ENCODE data around the gene TMEFF1. TPM values are rescaled to one million over a fixed set of nuclear protein-coding genes. Genes with fewer than 3 reads are reported as not detected.
A peak's percentile ranks its signal among the peaks of the same experiment; 100 is the strongest.

TMEFF1 gene
- total and polyA plus RNA-seq, 2 experiments from 2014 or later = 0.34 to 0.43 TPM

DNA sequence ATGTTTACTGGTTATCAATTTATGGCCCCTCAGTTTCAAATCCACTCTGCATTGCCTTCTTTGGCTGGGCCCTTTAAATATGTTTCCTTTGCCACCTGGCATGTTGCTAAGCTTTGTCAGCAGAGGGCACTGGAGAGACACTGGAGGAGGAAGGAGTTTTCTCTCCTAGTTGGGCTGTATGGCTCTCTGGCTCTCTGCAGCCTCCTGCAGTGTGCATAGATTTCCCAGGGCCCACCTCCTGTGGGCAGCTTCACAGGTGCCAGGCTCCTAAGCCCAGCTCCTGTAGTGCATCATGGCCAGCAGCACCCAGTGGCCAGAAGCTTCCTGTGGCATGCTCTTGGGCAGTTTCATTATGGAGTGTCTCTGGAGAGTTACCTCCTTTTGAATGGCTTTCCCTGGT is 128.3 kb downstream of the TMEFF1 start:
- no peak overlapping the region for H3K27ac ChIP-seq
- H3K4me3 ChIP-seq = no peak overlapping the region
- no peaks in the 10 kb centered on the region for H3K79me2 ChIP-seq (ENCODE audit: insufficient read depth)
- H3K4me2 ChIP-seq (ENCODE audit: unreplicated experiment) = no peak overlapping the region
- 0 out of 2 replicates have a peak, but pooled peaks cover 13% of the 10 kb centered on the region for H3F3A ChIP-seq (ENCODE audit: insufficient read depth)
- peak; percentile 84 for DNase-seq
- H3K9me3 ChIP-seq (ENCODE audit: low read depth) = no peaks in the 10 kb centered on the region
- H3K9me2 ChIP-seq (ENCODE audit: insufficient read depth) = no peaks in the 10 kb centered on the region
- no peaks in the 10 kb centered on the region for H3K4me1 ChIP-seq (ENCODE audit: insufficient read depth)
- in situ Hi-C loops (cut with MboI) = loop anchor here (10.0 kb wide), 1 partner anchor 704 kb away; no protein-coding TSS in a partner anchor
- H4K20me1 ChIP-seq (ENCODE audit: insufficient read depth) = no peaks in the 10 kb centered on the region
- TF ChIP-seq EZH2 (IDR thresholded peaks at IDR 0.05; ENCODE audit: insufficient read depth, poor library complexity, severe bottlenecking) (no peak), EZH2phosphoT487 (IDR thresholded peaks at IDR 0.05; ENCODE audit: insufficient read depth, low read depth) (no peak)
- H3K36me3 ChIP-seq (ENCODE audit: low read depth) = no peaks in the 10 kb centered on the region
- no peak overlapping the region for H3K9ac ChIP-seq
- H3K27me3 ChIP-seq (replicated peaks; ENCODE audit: insufficient read depth) = no peaks in the 10 kb centered on the region
- no peak overlapping the region for H2AFZ ChIP-seq

DNA sequence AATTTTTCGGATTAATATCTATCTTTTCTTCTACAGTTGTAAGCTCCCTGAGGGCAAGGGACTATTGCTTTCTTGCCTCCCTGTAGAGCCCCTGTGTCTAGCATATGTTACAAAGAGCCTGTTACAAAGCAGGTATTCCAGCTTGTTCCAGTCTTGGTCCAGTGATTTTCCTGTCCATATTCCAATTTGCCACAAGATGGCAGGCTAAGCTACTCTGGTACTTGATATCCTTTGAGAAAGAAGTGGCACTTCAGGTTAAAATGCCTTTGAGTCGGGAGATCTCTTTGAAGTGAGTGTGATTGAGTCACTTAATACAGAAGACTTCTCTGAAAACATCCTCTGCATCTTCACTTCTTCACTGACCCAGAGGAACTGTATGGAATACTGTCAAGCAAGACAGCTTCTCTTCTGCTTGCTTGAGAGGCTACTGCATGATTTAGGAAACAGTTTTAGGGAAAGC is 129.4 kb downstream of the TMEFF1 start:
- Histone ChIP-seq H4K20me1 (ENCODE audit: insufficient read depth) (no peaks in the 10 kb centered on the region), H3F3A (ENCODE audit: insufficient read depth) (0 out of 2 replicates have a peak, but pooled peaks cover 13% of the 10 kb centered on the region), H3K36me3 (ENCODE audit: low read depth) (no peaks in the 10 kb centered on the region), H2AFZ (no peak overlapping the region), H3K4me3 (no peak overlapping the region), H3K9me3 (ENCODE audit: low read depth) (no peaks in the 10 kb centered on the region), H3K27ac (no peak overlapping the region), H3K27me3 (replicated peaks; ENCODE audit: insufficient read depth) (no peaks in the 10 kb centered on the region), H3K79me2 (ENCODE audit: insufficient read depth) (no peaks in the 10 kb centered on the region), H3K4me2 (ENCODE audit: unreplicated experiment) (no peak overlapping the region), H3K4me1 (ENCODE audit: insufficient read depth) (no peaks in the 10 kb centered on the region), H3K9ac (no peak overlapping the region), H3K9me2 (ENCODE audit: insufficient read depth) (no peaks in the 10 kb centered on the region)
- TF ChIP-seq EZH2phosphoT487 (IDR thresholded peaks at IDR 0.05; ENCODE audit: insufficient read depth, low read depth) (no peak), EZH2 (IDR thresholded peaks at IDR 0.05; ENCODE audit: insufficient read depth, poor library complexity, severe bottlenecking) (no peak)
- in situ Hi-C loops (cut with MboI) = loop anchor here (10.0 kb wide), 1 partner anchor 702 kb away; no protein-coding TSS in a partner anchor
- DNase-seq = peak; percentile 62
- WGBS, 2 experiments (ENCODE audit: low coverage in 1 of 2, low lambda C conversion rate in 2 of 2, missing lambda C conversion rate in 2 of 2) = 5 to 7% methylated on average over 2 of the region's 2 CpGs

DNA sequence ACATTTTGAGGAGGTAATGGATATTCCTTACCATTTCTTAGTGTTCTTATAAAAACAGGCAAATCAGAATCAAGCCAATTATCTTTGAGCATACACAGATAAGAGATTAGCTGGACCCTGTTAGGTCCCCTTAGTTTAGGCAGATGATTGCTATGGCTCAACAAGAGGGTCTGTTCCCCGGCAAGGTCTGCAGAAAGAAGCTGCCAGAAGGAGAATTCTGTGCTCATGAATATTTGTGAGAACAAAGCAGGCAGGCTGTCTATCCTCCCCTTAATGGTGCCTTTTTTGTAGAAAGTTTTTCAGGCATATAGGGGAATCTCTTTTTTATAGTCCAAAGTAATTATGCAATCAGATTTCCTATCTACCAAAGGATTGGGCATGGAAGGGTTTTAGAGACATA is 132.5 kb downstream of the TMEFF1 start:
- Histone ChIP-seq H2AFZ (no peak overlapping the region), H3K27ac (no peak overlapping the region), H3K9ac (no peak overlapping the region), H3K9me3 (ENCODE audit: low read depth) (no peaks in the 10 kb centered on the region), H3K4me1 (ENCODE audit: insufficient read depth) (no peaks in the 10 kb centered on the region), H3K36me3 (ENCODE audit: low read depth) (no peaks in the 10 kb centered on the region), H4K20me1 (ENCODE audit: insufficient read depth) (no peaks in the 10 kb centered on the region), H3K4me2 (ENCODE audit: unreplicated experiment) (no peak overlapping the region), H3K27me3 (replicated peaks; ENCODE audit: insufficient read depth) (no peaks in the 10 kb centered on the region), H3F3A (ENCODE audit: insufficient read depth) (no peaks in the 10 kb centered on the region), H3K9me2 (ENCODE audit: insufficient read depth) (no peaks in the 10 kb centered on the region), H3K4me3 (no peak overlapping the region), H3K79me2 (ENCODE audit: insufficient read depth) (no peaks in the 10 kb centered on the region)
- in situ Hi-C loops (cut with MboI) = loop anchor here (10.0 kb wide), 1 partner anchor 699 kb away; no protein-coding TSS in a partner anchor
- no peak for TF ChIP-seq EZH2phosphoT487 (IDR thresholded peaks at IDR 0.05; ENCODE audit: insufficient read depth, low read depth)
- TF ChIP-seq EZH2 (IDR thresholded peaks at IDR 0.05; ENCODE audit: insufficient read depth, poor library complexity, severe bottlenecking) = no peak
- 30% methylated on average over 1 of the region's 1 CpG for WGBS, 2 experiments (ENCODE audit: low coverage in 1 of 2, low lambda C conversion rate in 2 of 2, missing lambda C conversion rate in 2 of 2)
- no peak for DNase-seq

DNA sequence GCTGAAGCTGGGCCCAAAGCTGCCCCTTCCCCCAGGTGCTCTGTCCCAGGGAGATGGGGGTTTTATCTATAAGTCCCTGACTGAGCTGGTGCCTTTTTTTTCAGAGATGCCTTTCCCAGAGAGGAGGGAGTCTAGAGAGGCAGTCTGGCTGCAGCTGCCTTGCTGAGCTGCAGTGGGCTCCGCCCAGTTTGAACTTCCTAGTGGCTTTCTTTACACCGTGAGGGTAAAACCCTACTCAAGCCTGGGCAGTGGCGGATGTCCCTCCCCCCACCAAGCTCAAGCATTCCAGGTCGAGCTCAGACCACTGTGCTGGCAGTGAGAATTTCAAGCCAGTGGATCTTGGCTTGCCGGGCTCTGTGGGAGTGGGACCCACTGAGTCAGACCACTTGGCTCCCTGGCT is 146.2 kb downstream of the TMEFF1 start:
- no peaks in the 10 kb centered on the region for H3K79me2 ChIP-seq (ENCODE audit: insufficient read depth)
- H3K4me2 ChIP-seq (ENCODE audit: unreplicated experiment) = no peak overlapping the region
- no peak overlapping the region for H2AFZ ChIP-seq
- H3K36me3 ChIP-seq (ENCODE audit: low read depth) = no peaks in the 10 kb centered on the region
- H3K9me3 ChIP-seq (ENCODE audit: low read depth) = no peaks in the 10 kb centered on the region
- in situ Hi-C loops (cut with MboI) = no loop called here
- no peaks in the 10 kb centered on the region for H3K4me1 ChIP-seq (ENCODE audit: insufficient read depth)
- no peaks in the 10 kb centered on the region for H4K20me1 ChIP-seq (ENCODE audit: insufficient read depth)
- 17 to 25% methylated on average over 5 of the region's 5 CpGs for WGBS, 2 experiments (ENCODE audit: low coverage in 1 of 2, low lambda C conversion rate in 2 of 2, missing lambda C conversion rate in 2 of 2)
- no peaks in the 10 kb centered on the region for H3K27me3 ChIP-seq (replicated peaks; ENCODE audit: insufficient read depth)
- H3K4me3 ChIP-seq = no peak overlapping the region
- no peak for TF ChIP-seq EZH2 (IDR thresholded peaks at IDR 0.05; ENCODE audit: insufficient read depth, poor library complexity, severe bottlenecking)
- TF ChIP-seq EZH2phosphoT487 (IDR thresholded peaks at IDR 0.05; ENCODE audit: insufficient read depth, low read depth) = no peak
- H3K9ac ChIP-seq = no peak overlapping the region
- no peaks in the 10 kb centered on the region for H3K9me2 ChIP-seq (ENCODE audit: insufficient read depth)
- H3K27ac ChIP-seq = no peak overlapping the region
- no peak for DNase-seq
- no peaks in the 10 kb centered on the region for H3F3A ChIP-seq (ENCODE audit: insufficient read depth)

DNA sequence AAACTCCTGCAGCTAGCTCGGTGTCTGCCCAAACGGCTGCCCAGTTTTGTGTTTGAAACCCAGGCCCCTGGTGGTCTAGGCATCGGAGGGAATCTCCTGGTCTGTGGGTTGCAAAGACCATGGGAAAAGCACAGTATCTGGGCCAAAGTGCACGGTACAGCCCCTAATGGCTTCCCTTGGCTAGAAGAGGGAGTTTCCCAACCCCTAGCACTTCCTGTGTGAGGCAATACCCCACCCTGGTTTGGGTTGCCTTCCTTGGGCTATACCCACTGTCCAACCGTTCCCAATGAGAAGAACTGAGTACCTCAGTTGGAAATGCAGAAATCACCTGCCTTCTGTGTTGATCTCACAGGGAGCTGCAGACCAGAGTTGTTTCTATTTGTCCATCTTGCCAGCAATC is 146.7 kb downstream of the TMEFF1 start:
- no peaks in the 10 kb centered on the region for H3K9me3 ChIP-seq (ENCODE audit: low read depth)
- no peaks in the 10 kb centered on the region for H3F3A ChIP-seq (ENCODE audit: insufficient read depth)
- no peaks in the 10 kb centered on the region for H3K27me3 ChIP-seq (replicated peaks; ENCODE audit: insufficient read depth)
- no peak overlapping the region for H3K27ac ChIP-seq
- no peak overlapping the region for H3K4me3 ChIP-seq
- H3K9ac ChIP-seq = no peak overlapping the region
- H3K9me2 ChIP-seq (ENCODE audit: insufficient read depth) = no peaks in the 10 kb centered on the region
- H4K20me1 ChIP-seq (ENCODE audit: insufficient read depth) = no peaks in the 10 kb centered on the region
- WGBS, 2 experiments (ENCODE audit: low coverage in 1 of 2, low lambda C conversion rate in 2 of 2, missing lambda C conversion rate in 2 of 2) = 20 to 33% methylated on average over 5 of the region's 5 CpGs
- no peaks in the 10 kb centered on the region for H3K4me1 ChIP-seq (ENCODE audit: insufficient read depth)
- in situ Hi-C loops (cut with MboI) = no loop called here
- no peaks in the 10 kb centered on the region for H3K79me2 ChIP-seq (ENCODE audit: insufficient read depth)
- no peak overlapping the region for H2AFZ ChIP-seq
- no peak overlapping the region for H3K4me2 ChIP-seq (ENCODE audit: unreplicated experiment)
- no peaks in the 10 kb centered on the region for H3K36me3 ChIP-seq (ENCODE audit: low read depth)
- DNase-seq = no peak
- TF ChIP-seq EZH2 (IDR thresholded peaks at IDR 0.05; ENCODE audit: insufficient read depth, poor library complexity, severe bottlenecking) = no peak
- no peak for TF ChIP-seq EZH2phosphoT487 (IDR thresholded peaks at IDR 0.05; ENCODE audit: insufficient read depth, low read depth)

All from GM23248 (cell line).